AG09309 (cell line): ENCODE measurements around the gene FAM124A.

ENCODE experiments used
- DNase-seq: peaks from one replicate; pipeline ENCODE4 v3.0.0-alpha.2; 2010; ENCODE audit warnings: low read depth
- H3K4me3 ChIP-seq: 2 replicates; pipeline ENCODE4 v1.5.1; 2011; ENCODE audit warnings: mild to moderate bottlenecking, low read depth, low read length, moderate library complexity; ENCODE audit not compliant: control insufficient read depth
- CTCF ChIP-seq: IDR thresholded peaks from 2 replicates; pipeline ENCODE4 v1.5.1; 2011; ENCODE audit warnings: mild to moderate bottlenecking, low read depth, low read length, inconsistent platforms; ENCODE audit not compliant: insufficient read depth, control insufficient read depth; ENCODE audit errors: missing control alignments

Gene FAM124A

GRCh38 chr13:51332566-51333361 lies 110.6 kb downstream of the FAM124A start:
- no peak for DNase-seq
- TF ChIP-seq CTCF, result no peak
- no peak overlapping the region for H3K4me3 ChIP-seq

GRCh38 chr13:51333421-51333820 lies 111.2 kb downstream of the FAM124A start:
- no peak for TF ChIP-seq CTCF
- H3K4me3 ChIP-seq, result no peak overlapping the region
- DNase-seq, result no peak

- DNase-seq, result no peak
- H3K4me3 ChIP-seq, result no peak overlapping the region
- no peak for TF ChIP-seq CTCF
These were observed 111.6 kb downstream of the FAM124A start for GRCh38 chr13:51333826-51334225.
